ENCODE results near the gene PTPRM.

The PTPRM gene

DNA sequence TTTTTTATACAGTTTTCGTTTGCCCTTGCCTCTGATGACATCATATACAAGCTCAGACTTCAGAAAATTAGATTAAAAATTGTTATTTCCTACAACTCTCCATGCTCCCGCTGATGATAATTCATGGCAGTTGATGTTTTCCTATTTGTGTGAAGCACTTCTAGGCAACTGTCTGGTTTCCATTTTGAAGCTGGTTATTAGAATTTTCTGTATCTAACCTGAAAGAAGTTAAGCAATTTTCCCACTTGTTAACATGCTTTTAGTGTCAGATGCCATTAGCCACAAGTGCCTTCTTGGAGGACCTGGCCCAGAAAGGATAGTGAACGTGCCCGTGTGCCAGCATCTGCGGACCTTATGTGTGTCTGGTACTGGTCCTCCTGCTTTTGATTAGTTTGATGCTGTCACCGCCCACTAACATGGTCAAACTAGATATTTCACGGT is 694.6 kb downstream of the PTPRM start:
- no peak for DNase-seq

- no peak for DNase-seq
Measured at GRCh38 chr18:8262221-8262620, 695.1 kb downstream of the PTPRM start.

GRCh38 chr18:8264116-8264515 is 697.0 kb downstream of the PTPRM start:
- no peak for DNase-seq

GRCh38 chr18:8264861-8265411 is 697.8 kb downstream of the PTPRM start:
- DNase-seq: no peak

DNA sequence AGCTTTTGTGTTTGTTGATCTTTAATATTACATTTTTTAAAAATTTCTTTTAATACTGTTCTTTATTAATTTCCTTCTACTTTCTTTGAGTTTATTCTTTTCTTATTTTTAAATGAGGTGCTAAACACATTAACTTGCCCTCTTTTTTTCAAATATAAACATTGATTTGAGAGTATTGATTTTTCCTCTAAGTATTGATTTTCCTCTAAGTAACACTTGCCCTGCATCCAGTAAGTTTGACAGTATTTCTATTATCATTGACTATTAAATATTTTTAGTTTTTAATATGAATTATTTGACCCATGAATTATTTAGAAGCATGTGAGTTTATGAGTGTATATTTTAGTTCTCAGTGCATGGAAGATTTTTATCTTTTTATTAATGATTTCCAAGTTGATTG is 705.1 kb downstream of the PTPRM start:
- no peak for DNase-seq

DNA sequence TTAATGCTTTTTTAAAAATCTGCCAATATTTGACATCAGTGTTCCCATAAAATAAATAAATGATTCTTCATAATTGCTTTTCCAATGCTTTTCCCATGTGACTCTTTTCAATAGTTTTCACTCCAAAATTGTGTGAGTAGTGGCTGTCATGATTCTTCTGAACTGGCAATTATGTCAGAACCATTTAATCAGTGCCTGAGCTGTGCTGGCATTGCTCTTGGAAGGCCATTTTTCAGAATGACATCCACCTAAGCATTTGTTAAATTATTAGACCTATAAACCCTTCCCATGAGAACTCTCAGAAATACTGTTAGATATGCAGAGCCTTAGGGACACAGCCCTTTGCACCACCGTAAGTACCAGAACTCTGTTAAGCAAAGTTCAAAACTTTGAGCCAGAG is 707.3 kb downstream of the PTPRM start:
- no peak for DNase-seq

GRCh38 chr18:8276406-8276805 is 709.3 kb downstream of the PTPRM start:
- no peak for DNase-seq

DNA sequence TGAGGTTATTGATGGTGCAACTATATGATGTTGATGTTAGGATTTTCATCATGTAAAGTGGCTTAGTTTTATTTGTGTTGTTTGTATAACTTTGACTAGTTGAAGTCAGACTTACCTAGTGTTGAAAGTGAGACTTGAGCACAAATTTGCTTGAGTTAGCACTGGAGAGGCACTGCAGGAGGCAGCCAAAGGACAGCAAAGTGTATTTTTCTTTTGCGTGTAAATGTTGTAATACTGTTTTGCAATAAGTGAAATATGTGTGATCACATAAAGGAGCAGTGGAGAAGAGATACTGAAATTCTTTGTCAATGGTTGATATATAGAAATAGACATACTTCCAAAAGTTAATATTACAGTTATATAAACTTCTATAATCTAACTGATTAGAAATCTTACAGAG is 710.2 kb downstream of the PTPRM start:
- no peak for DNase-seq

- no peak for DNase-seq
Measured at GRCh38 chr18:8279346-8279745, 712.2 kb downstream of the PTPRM start.

DNA sequence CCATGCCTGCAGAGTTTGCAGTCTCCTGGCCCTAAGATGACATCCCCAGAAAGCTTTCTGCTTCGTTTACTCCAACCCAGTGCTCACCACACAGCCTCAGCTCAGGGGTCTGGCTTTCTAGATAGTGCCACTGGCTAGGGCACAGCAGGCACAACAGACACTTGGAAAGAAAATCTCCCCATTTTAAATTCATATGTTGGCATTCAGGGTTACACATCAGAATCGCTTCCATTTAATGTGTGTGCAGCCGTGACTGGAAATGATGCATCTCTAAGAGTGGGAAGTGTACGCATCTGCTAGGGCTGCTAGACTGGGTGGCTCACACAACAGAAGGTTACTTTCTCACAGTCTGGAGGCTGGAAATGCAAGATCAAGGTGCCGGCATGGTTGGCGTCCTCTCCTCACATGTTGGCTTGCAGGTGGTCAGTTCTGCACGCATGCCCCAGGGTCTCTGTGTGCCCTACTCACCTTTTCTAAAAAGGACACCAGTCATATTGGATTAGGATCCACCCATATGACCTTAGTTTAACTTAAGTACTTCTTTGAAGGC is 712.7 kb downstream of the PTPRM start:
- DNase-seq: no peak

DNA sequence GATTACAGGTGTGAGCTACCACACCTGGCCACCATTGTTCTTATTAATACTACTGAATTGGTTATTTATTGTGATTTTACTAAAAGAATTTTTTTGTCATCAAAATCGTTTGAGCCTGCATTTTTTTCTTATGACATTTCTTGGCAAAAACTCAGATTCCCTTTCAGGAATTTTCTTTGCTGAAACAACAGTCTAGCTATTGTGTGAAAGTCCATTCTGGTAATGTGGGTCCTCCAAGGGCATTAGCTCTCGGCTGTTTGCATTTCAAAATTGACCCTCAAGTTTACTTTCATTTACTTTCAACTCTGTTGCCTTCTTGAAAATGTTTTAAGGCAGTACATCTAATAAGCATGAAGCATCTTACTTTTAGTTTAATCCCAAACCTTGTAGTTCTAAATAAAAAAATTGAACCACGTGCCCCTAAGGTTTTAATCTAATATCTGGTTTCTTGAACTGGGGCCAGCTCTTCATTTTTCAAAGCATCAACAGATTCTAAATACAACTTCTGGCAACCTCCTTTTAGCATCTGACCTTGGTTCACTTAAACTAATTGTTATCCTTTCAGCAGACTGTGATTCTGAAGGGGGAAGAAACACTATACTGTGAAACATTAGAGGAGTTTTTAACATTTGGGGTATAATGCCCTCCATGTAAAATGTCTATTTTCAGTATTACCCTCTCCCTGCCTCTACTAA is 716.9 kb downstream of the PTPRM start:
- no peak for DNase-seq

- no peak for DNase-seq
Measured at GRCh38 chr18:8286303-8286702, 719.2 kb downstream of the PTPRM start.

- DNase-seq: no peak
Measured at GRCh38 chr18:8287196-8287885, 720.2 kb downstream of the PTPRM start.

DNA sequence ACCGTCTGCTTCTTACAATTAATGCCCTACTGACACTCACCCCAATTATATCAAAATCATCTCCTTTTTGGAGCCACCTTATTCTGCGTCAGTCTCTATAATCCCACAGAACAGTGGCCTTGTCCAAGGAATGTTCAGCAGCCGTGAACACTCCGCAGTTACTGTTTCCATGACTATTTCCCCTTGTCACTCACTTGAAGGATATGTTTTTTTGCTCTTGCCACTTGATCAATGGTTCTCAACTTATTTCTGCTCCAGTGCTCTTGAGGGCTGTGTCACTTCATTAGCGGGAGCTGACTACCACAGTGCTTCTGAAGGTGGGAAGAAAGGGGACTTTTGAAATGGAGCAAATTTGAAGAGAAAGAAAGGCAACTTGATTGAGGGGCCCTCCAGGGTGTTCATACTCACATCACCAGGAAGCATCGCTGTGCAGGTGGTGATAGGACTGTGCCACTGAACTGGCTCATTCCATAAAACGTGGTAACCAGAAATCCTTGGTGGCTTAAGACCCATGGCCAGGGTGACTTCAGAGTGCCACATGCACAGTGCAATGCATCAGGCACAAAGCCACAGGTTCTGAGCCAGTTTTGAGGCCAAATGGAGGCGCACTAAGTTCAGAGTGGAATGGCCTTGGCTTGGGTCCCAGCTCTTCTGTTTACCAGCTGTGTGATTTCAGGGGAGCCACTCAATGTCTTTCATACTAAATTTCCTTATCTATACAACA is 721.5 kb downstream of the PTPRM start:
- DNase-seq: no peak

DNA sequence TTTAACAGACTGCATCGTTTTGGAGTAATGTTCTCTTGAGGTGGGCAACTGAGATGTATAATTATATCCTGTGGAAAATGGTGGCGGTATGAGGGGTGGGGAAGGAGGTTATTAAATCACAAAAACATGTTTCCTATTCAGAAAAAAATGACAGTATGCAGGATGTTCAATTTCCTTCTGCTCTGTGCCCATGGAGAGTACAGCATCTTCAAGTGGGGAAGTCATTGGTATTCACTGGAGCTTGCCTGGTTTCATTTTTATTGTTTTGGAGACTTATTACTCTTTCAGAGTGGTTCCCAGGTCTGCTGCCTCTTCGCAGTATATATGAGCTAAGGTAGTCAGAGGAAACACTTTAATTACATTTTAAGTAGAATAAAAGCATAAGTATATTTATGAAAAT is 723.3 kb downstream of the PTPRM start:
- no peak for DNase-seq

GRCh38 chr18:8290913-8291312 is 723.8 kb downstream of the PTPRM start:
- no peak for DNase-seq

DNA sequence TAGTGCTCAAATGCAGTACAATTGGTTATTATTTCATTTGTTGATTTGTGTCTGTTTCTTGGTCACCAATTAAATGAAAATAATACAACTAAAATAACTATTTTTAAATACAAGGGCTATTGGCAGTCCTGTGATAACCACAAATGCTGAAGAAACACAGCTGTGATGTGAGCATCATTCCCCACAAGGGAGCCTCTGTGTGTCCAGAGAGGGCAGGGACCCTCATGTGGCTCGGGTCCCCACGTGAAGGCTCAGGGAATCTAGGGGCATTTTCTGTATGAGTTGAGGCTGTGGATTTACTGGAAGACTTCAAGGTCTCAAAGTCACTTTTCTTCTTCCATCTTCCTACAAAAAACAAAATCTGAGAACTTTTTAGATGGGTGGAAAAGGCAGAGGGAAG is 726.1 kb downstream of the PTPRM start:
- DNase-seq: no peak

DNA sequence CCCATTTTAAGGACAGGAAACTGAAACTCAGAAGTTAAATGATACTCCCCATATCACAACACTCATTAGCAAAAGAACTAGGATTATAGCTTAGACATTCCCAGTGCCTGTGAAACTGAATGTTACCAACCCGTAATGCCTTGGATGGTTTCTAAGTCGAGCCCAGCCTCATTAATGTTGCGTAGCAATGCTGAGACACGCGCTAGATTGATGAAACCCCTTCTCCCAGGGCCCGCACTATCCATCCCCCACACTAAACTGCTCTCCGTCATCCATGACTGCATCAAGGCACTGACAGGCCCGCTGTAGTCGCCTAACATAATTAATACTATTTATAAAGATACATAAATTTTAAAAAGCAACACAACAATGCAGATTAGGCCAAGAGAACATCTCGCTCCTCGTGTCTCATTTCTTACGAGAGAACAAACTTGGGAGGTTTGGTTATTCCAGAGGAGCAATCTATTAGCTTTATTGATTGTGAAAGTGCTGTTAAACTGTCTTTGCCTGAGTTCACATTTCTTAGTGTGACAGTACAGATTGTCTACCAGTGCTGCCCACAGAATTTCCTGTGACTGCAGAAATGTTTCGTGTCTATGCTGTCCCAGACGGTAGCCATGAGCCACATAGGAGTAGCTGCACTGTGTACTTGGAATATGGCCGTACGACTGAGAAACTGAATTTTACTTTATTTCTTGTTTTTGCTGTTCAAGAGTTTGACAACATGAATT is 729.9 kb downstream of the PTPRM start:
- no peak for DNase-seq

- no peak for DNase-seq
Measured at GRCh38 chr18:8298186-8298585, 731.1 kb downstream of the PTPRM start.

DNA sequence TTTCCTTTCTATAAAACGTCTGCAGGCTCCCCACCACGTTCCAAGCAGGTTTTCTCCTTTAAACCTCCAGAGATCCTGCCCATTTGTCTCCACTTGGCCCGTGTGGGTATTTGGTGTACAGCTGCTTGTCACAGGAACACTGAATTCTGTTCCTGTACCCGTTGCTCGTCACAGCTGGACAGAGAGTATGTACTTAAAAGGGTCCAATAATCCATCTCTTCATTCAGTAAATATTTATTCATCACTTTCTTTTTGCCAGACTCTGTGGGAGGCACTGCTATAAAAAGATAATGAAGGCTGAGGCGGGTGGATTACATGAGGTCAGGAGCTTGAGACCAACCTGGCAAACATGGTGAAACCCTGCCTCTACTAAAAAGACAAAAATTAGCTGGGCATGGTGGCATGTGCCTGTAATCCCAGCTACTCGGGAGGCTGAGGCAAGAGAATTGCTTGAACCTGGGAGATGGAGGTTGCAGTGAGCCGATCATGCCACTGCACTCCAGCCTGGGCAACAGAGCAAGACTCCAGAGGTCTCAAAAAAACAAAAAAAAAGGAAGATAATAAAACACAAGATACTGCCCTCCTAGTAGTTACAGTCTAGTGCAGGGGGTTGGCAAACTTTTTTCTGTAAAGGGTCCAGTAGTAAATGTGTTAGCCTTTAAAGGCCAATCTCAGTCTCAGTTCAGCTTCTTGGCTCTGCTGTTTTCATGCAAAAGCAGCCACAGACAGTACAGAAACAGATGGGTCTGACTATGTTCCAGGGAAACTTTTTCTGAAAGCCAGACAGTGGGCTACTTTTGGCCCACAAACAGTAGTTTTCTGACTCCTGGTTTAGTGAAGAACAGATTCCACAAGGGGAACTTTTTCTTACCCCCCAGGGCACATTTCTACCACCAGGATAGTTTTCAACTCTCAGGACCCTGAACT is 732.2 kb downstream of the PTPRM start:
- DNase-seq: no peak

DNA sequence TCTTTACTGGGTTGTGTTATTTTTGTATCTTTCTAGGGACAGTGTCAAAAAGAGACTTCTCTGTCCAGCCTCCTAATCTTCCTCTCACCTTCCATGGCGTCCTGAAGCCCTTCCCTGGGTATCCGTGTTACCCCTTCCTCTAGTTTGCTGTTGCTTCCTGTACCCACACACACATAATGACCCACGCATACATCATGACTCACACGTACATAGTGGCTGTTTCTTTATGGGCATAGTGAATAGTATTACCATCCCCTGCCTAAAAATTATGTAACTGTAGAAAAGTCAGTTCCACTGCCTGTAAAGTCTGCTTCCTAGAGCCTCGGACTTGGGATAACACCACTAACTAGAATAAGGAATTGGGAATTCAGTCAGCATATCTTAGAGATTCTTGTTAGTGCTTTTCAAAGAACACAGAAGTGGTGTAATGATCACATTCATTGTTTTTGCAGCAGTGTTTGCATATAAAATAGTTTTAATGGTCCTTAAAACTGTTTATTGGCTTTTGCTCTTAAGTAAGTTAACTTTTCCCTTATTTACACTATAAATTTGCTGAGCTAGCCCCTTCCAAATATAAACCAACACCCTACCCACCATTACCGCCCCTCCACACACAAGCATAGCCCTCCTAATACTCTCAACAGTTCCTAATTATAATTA is 733.8 kb downstream of the PTPRM start:
- DNase-seq: no peak

Measured in stimulated activated CD4-positive, alpha-beta T cell treated with anti-CD3 and anti-CD28 coated beads, Interleukin-1b, Interleukin-23, amount 100 ng/mL, for 48 hours (primary cell).